Esophagus squamous epithelium (tissue), 4 donors: ENCODE measurements around the gene VTI1B.

Experiments used
- CTCF ChIP-seq, 6 experiments: fragments of 450-650 bp in 4 of 6; fragments of 200-600 bp in 2 of 6; sonication (generic) in 2 of 6; IDR thresholded peaks; one replicate each; pipeline ENCODE4 v1.5.1; 2016 to 2019; ENCODE audit warnings: antibody characterized with exemption in 6 of 6, mild to moderate bottlenecking in 4 of 6, moderate library complexity in 4 of 6
- POLR2A ChIP-seq, 4 donors: fragments of 450-650 bp; IDR thresholded peaks; one replicate each; pipeline ENCODE4 v1.6.1; 2017; ENCODE audit warnings: antibody characterized with exemption in 4 of 4, mild to moderate bottlenecking in 4 of 4, moderate library complexity in 3 of 4

DNA sequence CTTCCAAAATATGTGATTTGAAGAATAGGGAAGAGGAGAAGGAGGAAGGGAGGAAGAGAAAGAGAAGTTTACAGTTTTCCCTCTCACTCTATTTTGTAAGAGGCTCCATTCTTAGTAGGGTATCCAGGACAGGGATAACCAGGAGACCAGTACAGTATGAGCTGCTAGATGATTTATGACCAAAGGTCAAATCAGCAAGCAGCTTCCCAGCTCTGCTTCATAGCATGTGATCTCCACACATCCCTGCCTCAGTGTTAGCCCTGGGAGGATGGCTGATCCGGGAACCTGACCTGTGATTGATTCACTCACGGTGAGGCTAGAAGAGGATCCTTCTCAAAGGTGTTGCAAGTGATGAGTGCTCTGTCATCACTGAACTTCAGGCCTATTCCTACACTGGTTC is 43.8 kb upstream of the VTI1B start:
- no peak for TF ChIP-seq CTCF (IDR thresholded peaks at IDR 0.05)
- TF ChIP-seq POLR2A (IDR thresholded peaks at IDR 0.05): no peak
